CD14-positive monocyte (primary cell): Measurements from ENCODE around the gene SARNP. TPM values are rescaled to one million over a fixed set of nuclear protein-coding genes. Genes with fewer than 3 reads are reported as not detected.

ENCODE experiments used
- DNase-seq, 3 donors: peaks; one replicate each; pipeline ENCODE4 v3.0.0-alpha.2; 2011 to 2022
- H2AFZ ChIP-seq: 2 replicates; pipeline ENCODE4 v1.6.0; 2012; ENCODE audit warnings: mild to moderate bottlenecking, low read depth, low read length, inconsistent platforms; ENCODE audit not compliant: insufficient read depth, poor library complexity, severe bottlenecking
- H3K27ac ChIP-seq, 2 donors: 1 replicate in 1 of 2; 2 replicates in 1 of 2; pipeline ENCODE4 v1.5.1; 2012 to 2013; ENCODE audit warnings: low read length in 2 of 2, control low read depth in 1 of 2, inconsistent platforms in 1 of 2, low read depth in 1 of 2, mild to moderate bottlenecking in 1 of 2
- H3K27me3 ChIP-seq, 2 donors: one replicate each; pipeline versions ENCODE4 v1.6.0 to v1.6.1; 2011 to 2013; ENCODE audit warnings: low read length in 2 of 2; ENCODE audit not compliant: control insufficient read depth in 2 of 2, insufficient read depth in 2 of 2
- H3K36me3 ChIP-seq, 2 donors: replicated peaks in 1 of 2; 1 replicate in 1 of 2; 2 replicates in 1 of 2; pipeline versions ENCODE4 v1.5.1 to v1.6.1; 2012 to 2013; ENCODE audit warnings: low read length in 2 of 2, control low read depth in 1 of 2, inconsistent platforms in 1 of 2, mild to moderate bottlenecking in 1 of 2; ENCODE audit not compliant: insufficient read depth in 2 of 2, control insufficient read depth in 1 of 2
- H3K4me1 ChIP-seq, 2 donors: 1 replicate in 1 of 2; 2 replicates in 1 of 2; pipeline versions ENCODE4 v1.5.1 to v1.6.1; 2012 to 2013; ENCODE audit warnings: low read length in 2 of 2, control low read depth in 1 of 2, inconsistent platforms in 1 of 2, mild to moderate bottlenecking in 1 of 2, moderate library complexity in 1 of 2; ENCODE audit not compliant: insufficient read depth in 2 of 2, control insufficient read depth in 1 of 2
- H3K4me2 ChIP-seq: replicated peaks from 2 replicates; pipeline ENCODE3; 2012; ENCODE audit warnings: low read length, moderate library complexity, mild to moderate bottlenecking; ENCODE audit not compliant: poor library complexity, severe bottlenecking; ENCODE audit errors: extremely low read depth
- H3K4me3 ChIP-seq, 3 experiments: fragments of 200-600 bp in 1 of 3; sonication (generic) in 1 of 3; replicated peaks in 1 of 3; 1 replicate in 2 of 3; 2 replicates in 1 of 3; pipeline ENCODE4 v1.5.1; 2011 to 2013; ENCODE audit warnings: low read length in 3 of 3, mild to moderate bottlenecking in 3 of 3, control low read depth in 2 of 3, low read depth in 2 of 3, inconsistent platforms in 1 of 3, moderate library complexity in 1 of 3
- H3K79me2 ChIP-seq: 2 replicates; pipeline ENCODE4 v1.6.0; 2012; ENCODE audit warnings: mild to moderate bottlenecking, control low read depth, inconsistent platforms, low read length, moderate library complexity; ENCODE audit not compliant: insufficient read depth
- H3K9ac ChIP-seq: 2 replicates; pipeline ENCODE4 v1.6.0; 2017; ENCODE audit warnings: low read length, mild to moderate bottlenecking; ENCODE audit not compliant: insufficient read depth, poor library complexity, severe bottlenecking
- H3K9me3 ChIP-seq, 2 donors: replicated peaks in 1 of 2; 1 replicate in 1 of 2; 2 replicates in 1 of 2; pipeline versions ENCODE4 v1.5.1 to v1.6.1; 2012 to 2013; ENCODE audit warnings: low read length in 2 of 2, control low read depth in 1 of 2; ENCODE audit not compliant: control insufficient read depth in 1 of 2, insufficient read depth in 1 of 2
- H4K20me1 ChIP-seq: 2 replicates; pipeline ENCODE4 v1.6.0; 2012; ENCODE audit warnings: mild to moderate bottlenecking, low read length, control low read depth, moderate library complexity; ENCODE audit not compliant: insufficient read depth
- H3K27ac Mint-ChIP-seq, 7 donors: one replicate each; pipeline ENCODE4 v1.8.0; 2020; ENCODE audit warnings: mild to moderate bottlenecking in 7 of 7, mixed read lengths in 7 of 7, moderate library complexity in 6 of 7, inconsistent platforms in 2 of 7
- H3K27me3 Mint-ChIP-seq, 3 donors: one replicate each; pipeline ENCODE4 v1.8.0; 2021 to 2022; ENCODE audit warnings: low read depth in 3 of 3, mild to moderate bottlenecking in 3 of 3, mixed read lengths in 3 of 3, moderate library complexity in 3 of 3, inconsistent platforms in 1 of 3
- H3K36me3 Mint-ChIP-seq, 2 donors: one replicate each; pipeline ENCODE4 v1.8.0; 2020; ENCODE audit warnings: mixed read lengths in 2 of 2, inconsistent platforms in 1 of 2, mild to moderate bottlenecking in 1 of 2
- H3K4me1 Mint-ChIP-seq: one replicate; pipeline ENCODE4 v1.8.0; 2020; ENCODE audit warnings: mild to moderate bottlenecking, mixed read lengths
- H3K4me3 Mint-ChIP-seq, 2 donors: one replicate each; pipeline ENCODE4 v1.8.0; 2020; ENCODE audit warnings: mild to moderate bottlenecking in 2 of 2, mixed read lengths in 2 of 2, moderate library complexity in 1 of 2
- H3K9me3 Mint-ChIP-seq, 7 donors: one replicate each; pipeline ENCODE4 v1.8.0; 2020 to 2022; ENCODE audit warnings: mixed read lengths in 7 of 7, mild to moderate bottlenecking in 6 of 7, moderate library complexity in 6 of 7, inconsistent platforms in 2 of 7
- WGBS: methylation state at CpG from one replicate; pipeline ENCODE4 v1.1.5; 2013; ENCODE audit warnings: missing lambda C conversion rate; ENCODE audit not compliant: insufficient coverage; 5-methylcytosine and 5-hydroxymethylcytosine counted together
- intact Hi-C, 2 donors: fragments of 100-400 bp; cut with micrococcal nuclease; formaldehyde crosslinking; loops; one replicate each; pipeline versions ENCODE4 v1.15.0 to v1.15.1; 2023
- polyA plus RNA-seq, 3 donors: library from polyadenylated mRNA; depleted of rRNA in 1 of 3; unstranded in 2 of 3; stranded (reverse) in 1 of 3; fragments of 300-500 nt in 2 of 3; fragments of >200 nt in 1 of 3; fragmentation: Illumina TruSeq in 2 of 3; gene quantifications; 1 replicate in 2 of 3; 2 replicates in 1 of 3; pipeline ENCODE4 v1.2.3, GENCODE V29; 2012 to 2021
- TF ChIP-seq, protein P1 (sequence below): fragments of 200-600 bp; IDR thresholded peaks from one replicate; pipeline ENCODE4 v1.8.0; 2022; ENCODE audit warnings: antibody characterized with exemption, mild to moderate bottlenecking

The SARNP gene
- polyA plus RNA-seq, 3 donors = 28.9 to 139 (median 98.6) TPM

DNA sequence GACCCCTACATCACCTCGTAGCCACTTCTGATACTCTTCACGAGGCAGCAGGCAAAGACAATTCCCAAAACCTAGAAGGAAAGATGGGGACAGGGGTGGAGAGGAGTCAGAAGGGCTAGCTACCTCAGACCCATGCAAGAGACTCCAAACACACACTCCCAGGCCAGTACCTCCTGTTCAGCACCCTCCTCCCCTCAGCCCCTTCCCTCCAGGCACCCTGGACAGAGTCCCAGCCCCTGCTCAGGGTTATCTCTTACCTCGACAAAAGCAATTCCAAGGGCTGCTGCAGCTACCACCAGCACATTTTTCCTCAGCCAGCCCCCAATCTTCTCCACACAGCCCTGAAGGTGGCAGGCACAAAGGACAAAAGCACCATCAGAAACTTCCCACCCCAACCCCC is 92.0 kb downstream of the SARNP start:
- Histone ChIP-seq H4K20me1 (peaks cover 52% of the 10 kb centered on the region), H3K27me3 (no peaks in the 10 kb centered on the region), H3K4me2 (no peak overlapping the region), H3K4me3 (no peak overlapping the region), H3K27ac (no peak overlapping the region), H3K36me3 (peaks cover 21 to 64% of the 10 kb centered on the region in 2 donors), H3K9ac (no peak overlapping the region), H2AFZ (no peak overlapping the region), H3K9me3 (no peaks in the 10 kb centered on the region), H3K4me1 (peaks cover 31 to 45% of the 10 kb centered on the region in 2 donors), H3K79me2 (peaks cover 45% of the 10 kb centered on the region)
- Mint-ChIP-seq H3K27ac (peak overlapping the region in 5 of 7 donors; percentile 4 to 72 (median 46)), H3K9me3 (peaks cover 0 to 4% (median 0%) of the 10 kb centered on the region in 7 donors), H3K36me3 (peaks cover 45 to 57% of the 10 kb centered on the region in 2 donors), H3K4me1 (peaks cover 51% of the 10 kb centered on the region), H3K27me3 (peaks cover 0 to 3% (median 0%) of the 10 kb centered on the region in 3 donors), H3K4me3 (no peak overlapping the region)
- TF ChIP-seq, protein P1, sequence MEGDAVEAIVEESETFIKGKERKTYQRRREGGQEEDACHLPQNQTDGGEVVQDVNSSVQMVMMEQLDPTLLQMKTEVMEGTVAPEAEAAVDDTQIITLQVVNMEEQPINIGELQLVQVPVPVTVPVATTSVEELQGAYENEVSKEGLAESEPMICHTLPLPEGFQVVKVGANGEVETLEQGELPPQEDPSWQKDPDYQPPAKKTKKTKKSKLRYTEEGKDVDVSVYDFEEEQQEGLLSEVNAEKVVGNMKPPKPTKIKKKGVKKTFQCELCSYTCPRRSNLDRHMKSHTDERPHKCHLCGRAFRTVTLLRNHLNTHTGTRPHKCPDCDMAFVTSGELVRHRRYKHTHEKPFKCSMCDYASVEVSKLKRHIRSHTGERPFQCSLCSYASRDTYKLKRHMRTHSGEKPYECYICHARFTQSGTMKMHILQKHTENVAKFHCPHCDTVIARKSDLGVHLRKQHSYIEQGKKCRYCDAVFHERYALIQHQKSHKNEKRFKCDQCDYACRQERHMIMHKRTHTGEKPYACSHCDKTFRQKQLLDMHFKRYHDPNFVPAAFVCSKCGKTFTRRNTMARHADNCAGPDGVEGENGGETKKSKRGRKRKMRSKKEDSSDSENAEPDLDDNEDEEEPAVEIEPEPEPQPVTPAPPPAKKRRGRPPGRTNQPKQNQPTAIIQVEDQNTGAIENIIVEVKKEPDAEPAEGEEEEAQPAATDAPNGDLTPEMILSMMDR = no peak
- 78% methylated on average over 1 of the region's 3 CpGs for WGBS
- intact Hi-C loops = loop anchor here in 1 of 2 donors (5.0 kb wide), 1 partner anchor 317 kb away; the partner anchor contains the start of gene RPS26
- DNase-seq = no peak

DNA sequence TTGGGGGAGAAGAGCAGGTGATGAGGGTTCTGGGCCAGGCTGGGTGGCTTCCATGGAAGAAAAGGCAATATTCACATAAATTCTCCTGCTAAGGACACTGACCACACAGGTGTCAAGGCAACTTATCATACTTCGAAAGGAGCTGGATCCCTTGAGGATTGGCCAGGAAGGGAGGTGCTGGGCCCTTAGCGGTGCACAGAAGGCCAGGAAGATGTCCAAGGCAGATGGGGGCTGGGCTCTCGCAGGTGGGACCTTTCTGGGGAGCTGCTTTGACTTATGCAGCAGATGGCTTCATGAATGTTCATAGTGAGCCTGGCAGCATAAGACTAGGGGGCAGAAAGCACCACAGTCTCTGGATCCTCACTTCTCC is 92.6 kb downstream of the SARNP start:
- peaks cover 0 to 4% (median 0%) of the 10 kb centered on the region in 7 donors for H3K9me3 Mint-ChIP-seq
- no peaks in the 10 kb centered on the region for H3K9me3 ChIP-seq
- peaks cover 25 to 43% of the 10 kb centered on the region in 2 donors for H3K4me1 ChIP-seq
- no peak overlapping the region for H3K4me2 ChIP-seq
- H3K36me3 ChIP-seq = peaks cover 25 to 71% of the 10 kb centered on the region in 2 donors
- no peak overlapping the region for H3K4me3 ChIP-seq
- H3K27ac ChIP-seq = no peak overlapping the region
- H4K20me1 ChIP-seq = peaks cover 56% of the 10 kb centered on the region
- H3K4me3 Mint-ChIP-seq = no peak overlapping the region
- H3K9ac ChIP-seq = no peak overlapping the region
- TF ChIP-seq, protein P1 = no peak
- H3K36me3 Mint-ChIP-seq = peaks cover 46 to 62% of the 10 kb centered on the region in 2 donors
- no peaks in the 10 kb centered on the region for H3K27me3 Mint-ChIP-seq
- H3K27ac Mint-ChIP-seq = peak overlapping the region in 5 of 7 donors; percentile 6 to 76 (median 53)
- H3K4me1 Mint-ChIP-seq = peaks cover 51% of the 10 kb centered on the region
- no peaks in the 10 kb centered on the region for H3K27me3 ChIP-seq
- peaks cover 44% of the 10 kb centered on the region for H3K79me2 ChIP-seq
- intact Hi-C loops = loop anchor here in 1 of 2 donors (5.0 kb wide), 2 partner anchors 68 to 317 kb away; partner anchors contain the start of gene RPS26
- no peak for DNase-seq
- WGBS = 78% methylated on average over 3 of the region's 3 CpGs
- no peak overlapping the region for H2AFZ ChIP-seq
